ENCODE data around the gene SLPI. TPM values are rescaled to one million over a fixed set of nuclear protein-coding genes. Genes with fewer than 3 reads are reported as not detected.

SLPI gene
- total and polyA plus RNA-seq, 10 of the 15 experiments (the other 5 are each of a cell fraction or from before 2014, with no cell fraction given), result 0.56 to 1.4 TPM; not detected in 8

DNA sequence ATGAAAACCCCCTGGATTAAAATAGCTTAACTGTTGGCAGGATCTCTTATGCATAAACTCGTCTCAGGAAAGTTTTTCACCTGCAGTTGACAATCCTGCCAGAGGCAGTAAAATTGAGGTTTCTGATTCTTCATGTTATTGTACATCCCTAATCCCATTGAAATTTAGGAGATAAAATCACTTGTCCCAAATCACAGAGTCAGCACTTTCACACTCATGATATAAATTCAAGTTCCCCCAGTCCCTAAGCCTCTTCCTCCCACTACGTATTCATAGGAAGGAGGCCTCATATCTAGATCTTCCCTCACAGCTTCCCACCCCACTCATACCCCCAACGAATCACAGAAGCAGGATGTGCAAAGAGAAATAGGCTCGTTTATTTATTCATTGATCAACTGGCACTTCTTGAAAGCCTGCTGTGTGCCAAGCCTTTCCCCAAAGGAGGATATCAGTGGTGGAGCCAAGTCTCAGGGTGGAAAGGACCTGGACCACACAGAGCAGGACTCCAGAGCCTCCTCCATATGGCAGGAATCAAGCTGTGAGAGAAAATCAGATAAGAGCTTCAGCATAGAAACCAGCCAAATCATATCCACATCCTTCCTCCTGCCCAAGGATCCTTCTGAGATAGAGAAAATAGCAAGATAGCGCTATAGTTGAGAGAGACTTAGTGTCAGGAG, 2.3 kb downstream of the SLPI start (continued):
- TF ChIP-seq ZBTB4 (CRISPR knock-in tag; IDR thresholded peaks at IDR 0.05), result no peak

DNA sequence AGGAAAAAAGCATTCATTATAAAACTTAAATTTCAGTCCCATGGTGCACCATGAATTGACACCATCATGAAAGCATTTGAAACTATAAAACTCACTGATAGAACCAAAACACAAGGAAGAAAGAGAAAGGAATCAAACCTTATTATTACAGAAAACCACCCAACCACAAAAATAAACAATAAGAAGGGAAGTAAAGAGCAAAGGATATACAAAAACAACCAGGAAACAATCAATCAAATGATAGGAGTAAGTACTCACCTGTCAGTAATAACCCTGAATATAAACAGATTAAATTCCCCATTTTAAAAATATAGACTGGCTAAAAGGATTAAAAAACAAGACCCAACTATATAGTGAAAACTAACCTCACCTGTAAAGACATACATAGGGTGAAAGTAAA, 5.8 kb downstream of the SLPI start:
- H3K27ac ChIP-seq (ENCODE audit: control insufficient read depth, insufficient read depth), result no peak overlapping the region
- no peak overlapping the region for H2AFZ ChIP-seq (ENCODE audit: control insufficient read depth, low read depth, low read length)
- RAD21 ChIA-PET (ENCODE audit: unreplicated experiment), result no interaction called here
- POLR2A ChIA-PET, result no interaction called here
- BruUV-seq (replicated peaks), result no TSS peak
- no peaks in the 10 kb centered on the region for H3K36me3 ChIP-seq (ENCODE audit: control insufficient read depth in 2 of 2, insufficient read depth in 2 of 2, low read length in 1 of 2)
- SMC1A ChIA-PET (ENCODE audit: uncharacterized antibody, unreplicated experiment), result no interaction called here
- TF ChIP-seq, protein P1, sequence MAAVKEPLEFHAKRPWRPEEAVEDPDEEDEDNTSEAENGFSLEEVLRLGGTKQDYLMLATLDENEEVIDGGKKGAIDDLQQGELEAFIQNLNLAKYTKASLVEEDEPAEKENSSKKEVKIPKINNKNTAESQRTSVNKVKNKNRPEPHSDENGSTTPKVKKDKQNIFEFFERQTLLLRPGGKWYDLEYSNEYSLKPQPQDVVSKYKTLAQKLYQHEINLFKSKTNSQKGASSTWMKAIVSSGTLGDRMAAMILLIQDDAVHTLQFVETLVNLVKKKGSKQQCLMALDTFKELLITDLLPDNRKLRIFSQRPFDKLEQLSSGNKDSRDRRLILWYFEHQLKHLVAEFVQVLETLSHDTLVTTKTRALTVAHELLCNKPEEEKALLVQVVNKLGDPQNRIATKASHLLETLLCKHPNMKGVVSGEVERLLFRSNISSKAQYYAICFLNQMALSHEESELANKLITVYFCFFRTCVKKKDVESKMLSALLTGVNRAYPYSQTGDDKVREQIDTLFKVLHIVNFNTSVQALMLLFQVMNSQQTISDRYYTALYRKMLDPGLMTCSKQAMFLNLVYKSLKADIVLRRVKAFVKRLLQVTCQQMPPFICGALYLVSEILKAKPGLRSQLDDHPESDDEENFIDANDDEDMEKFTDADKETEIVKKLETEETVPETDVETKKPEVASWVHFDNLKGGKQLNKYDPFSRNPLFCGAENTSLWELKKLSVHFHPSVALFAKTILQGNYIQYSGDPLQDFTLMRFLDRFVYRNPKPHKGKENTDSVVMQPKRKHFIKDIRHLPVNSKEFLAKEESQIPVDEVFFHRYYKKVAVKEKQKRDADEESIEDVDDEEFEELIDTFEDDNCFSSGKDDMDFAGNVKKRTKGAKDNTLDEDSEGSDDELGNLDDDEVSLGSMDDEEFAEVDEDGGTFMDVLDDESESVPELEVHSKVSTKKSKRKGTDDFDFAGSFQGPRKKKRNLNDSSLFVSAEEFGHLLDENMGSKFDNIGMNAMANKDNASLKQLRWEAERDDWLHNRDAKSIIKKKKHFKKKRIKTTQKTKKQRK (IDR thresholded peaks at IDR 0.05; ENCODE audit: low read depth, low read length), result no peak
- no peak for TF ChIP-seq NR2F1 (conservative IDR thresholded peaks at IDR 0.05)
- no peak for TF ChIP-seq SP1 (IDR thresholded peaks at IDR 0.05; ENCODE audit: low read depth, low read length)
- no peak for TF ChIP-seq POLR2A (IDR thresholded peaks at IDR 0.05; ENCODE audit: low read depth, low read length)
- no peak for TF ChIP-seq SREBF2 (IDR thresholded peaks at IDR 0.05; ENCODE audit: low read length)
- TF ChIP-seq EED (IDR thresholded peaks at IDR 0.05; ENCODE audit: low read depth), result no peak
- TF ChIP-seq, protein P2, sequence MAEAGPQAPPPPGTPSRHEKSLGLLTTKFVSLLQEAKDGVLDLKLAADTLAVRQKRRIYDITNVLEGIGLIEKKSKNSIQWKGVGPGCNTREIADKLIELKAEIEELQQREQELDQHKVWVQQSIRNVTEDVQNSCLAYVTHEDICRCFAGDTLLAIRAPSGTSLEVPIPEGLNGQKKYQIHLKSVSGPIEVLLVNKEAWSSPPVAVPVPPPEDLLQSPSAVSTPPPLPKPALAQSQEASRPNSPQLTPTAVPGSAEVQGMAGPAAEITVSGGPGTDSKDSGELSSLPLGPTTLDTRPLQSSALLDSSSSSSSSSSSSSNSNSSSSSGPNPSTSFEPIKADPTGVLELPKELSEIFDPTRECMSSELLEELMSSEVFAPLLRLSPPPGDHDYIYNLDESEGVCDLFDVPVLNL (IDR thresholded peaks at IDR 0.05; ENCODE audit: low read depth, low read length), result no peak
- TF ChIP-seq IRF4 (IDR thresholded peaks at IDR 0.05; ENCODE audit: low read depth, low read length), result no peak
- no peak for TF ChIP-seq ESRRA (IDR thresholded peaks at IDR 0.05; ENCODE audit: low read length)
- TF ChIP-seq CHD2 (IDR thresholded peaks at IDR 0.05; ENCODE audit: borderline replicate concordance, low read depth, low read length), result no peak
- TF ChIP-seq RELA (IDR thresholded peaks at IDR 0.05; ENCODE audit: borderline replicate concordance, partially characterized antibody), result no peak
- TF ChIP-seq, protein P3, sequence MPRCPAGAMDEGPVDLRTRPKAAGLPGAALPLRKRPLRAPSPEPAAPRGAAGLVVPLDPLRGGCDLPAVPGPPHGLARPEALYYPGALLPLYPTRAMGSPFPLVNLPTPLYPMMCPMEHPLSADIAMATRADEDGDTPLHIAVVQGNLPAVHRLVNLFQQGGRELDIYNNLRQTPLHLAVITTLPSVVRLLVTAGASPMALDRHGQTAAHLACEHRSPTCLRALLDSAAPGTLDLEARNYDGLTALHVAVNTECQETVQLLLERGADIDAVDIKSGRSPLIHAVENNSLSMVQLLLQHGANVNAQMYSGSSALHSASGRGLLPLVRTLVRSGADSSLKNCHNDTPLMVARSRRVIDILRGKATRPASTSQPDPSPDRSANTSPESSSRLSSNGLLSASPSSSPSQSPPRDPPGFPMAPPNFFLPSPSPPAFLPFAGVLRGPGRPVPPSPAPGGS (IDR thresholded peaks at IDR 0.05; ENCODE audit: borderline replicate concordance, insufficient read depth, low read depth, low read length, poor library complexity, severe bottlenecking), result no peak
- no peak for TF ChIP-seq MTA3 (IDR thresholded peaks at IDR 0.05; ENCODE audit: borderline replicate concordance, low read length)
- H3K9ac ChIP-seq (ENCODE audit: control insufficient read depth, insufficient read depth, low read length), result no peak overlapping the region
- in situ Hi-C loops (cut with MboI), result no loop called here
- no peak overlapping the region for H3K4me2 ChIP-seq (ENCODE audit: control insufficient read depth, insufficient read depth)
- CTCF ChIA-PET, result no interaction called here
- H3K27me3 ChIP-seq (replicated peaks in 1 of 2; ENCODE audit: control insufficient read depth in 2 of 2, insufficient read depth in 2 of 2, low read length in 1 of 2), result peaks cover 0 to 12% of the 10 kb centered on the region in 2 experiments; a peak in 3 of 4 replicates
- H3K4me1 ChIP-seq (ENCODE audit: control insufficient read depth, insufficient read depth, low read length), result no peaks in the 10 kb centered on the region
- no peaks in the 10 kb centered on the region for H4K20me1 ChIP-seq (ENCODE audit: control insufficient read depth, insufficient read depth)
- no peaks in the 10 kb centered on the region for H3K9me3 ChIP-seq (replicated peaks; ENCODE audit: control insufficient read depth, insufficient read depth, low read length)
- ATAC-seq (no peak), FAIRE-seq (no peak), DNase-seq (ENCODE audit: low read depth, low spot score) (no peak)
- intact Hi-C loops (cut with micrococcal nuclease; ENCODE audit: unreplicated experiment), result no loop called here
- H3K4me3 ChIP-seq, result no peak overlapping the region
- H3K79me2 ChIP-seq (ENCODE audit: control insufficient read depth, insufficient read depth, low read length), result no peaks in the 10 kb centered on the region
